RCC 7860 (cell line): ENCODE data around the gene PCDHGA4.
"Not testable (repeated sequence)": the region's sequence is repeated elsewhere in the genome, so short reads cannot be mapped to it uniquely, and the experiment has no call there.

Experiments used
- DNase-seq: peaks from one replicate; pipeline ENCODE4 v3.0.0-alpha.2; 2015; ENCODE audit warnings: low spot score
- FAIRE-seq: peaks from 2 replicates; lab custom pipeline; 2012; peaks lifted over from hg19 to GRCh38; lab: Jason Lieb, UNC

The PCDHGA4 gene

DNA sequence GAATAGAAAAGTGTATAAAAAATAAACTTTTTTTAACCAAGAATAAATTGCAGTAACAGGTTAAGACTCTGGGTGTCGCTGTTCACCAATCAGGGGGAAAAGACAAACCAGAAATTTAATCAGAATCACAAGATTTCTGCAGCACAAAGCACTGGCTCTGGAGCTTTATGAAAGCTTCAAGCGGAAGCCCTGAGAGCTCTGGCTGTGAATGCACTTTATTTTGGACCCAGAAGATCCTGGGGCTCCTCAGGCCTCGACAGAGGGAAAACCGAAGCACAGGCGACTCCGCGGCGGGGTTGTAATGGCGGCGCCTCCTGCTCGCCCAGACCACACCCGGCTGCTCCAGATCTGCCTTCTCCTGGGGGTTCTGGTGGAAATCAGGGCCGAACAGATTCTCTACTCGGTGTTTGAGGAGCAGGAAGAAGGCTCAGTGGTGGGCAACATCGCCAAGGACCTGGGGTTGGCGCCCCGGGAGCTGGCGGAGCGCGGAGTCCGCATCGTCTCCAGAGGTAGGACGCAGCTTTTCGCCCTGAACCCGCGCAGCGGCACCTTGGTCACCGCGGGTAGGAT lies at the start of gene PCDHGA4:
Gene PCDHGA4 (plus strand): TSS at position 122 of the 570 bp plus-strand sequence. CDS start 87 bp downstream, at position 209.
- DNase-seq (no peak), FAIRE-seq (no peak)

DNA sequence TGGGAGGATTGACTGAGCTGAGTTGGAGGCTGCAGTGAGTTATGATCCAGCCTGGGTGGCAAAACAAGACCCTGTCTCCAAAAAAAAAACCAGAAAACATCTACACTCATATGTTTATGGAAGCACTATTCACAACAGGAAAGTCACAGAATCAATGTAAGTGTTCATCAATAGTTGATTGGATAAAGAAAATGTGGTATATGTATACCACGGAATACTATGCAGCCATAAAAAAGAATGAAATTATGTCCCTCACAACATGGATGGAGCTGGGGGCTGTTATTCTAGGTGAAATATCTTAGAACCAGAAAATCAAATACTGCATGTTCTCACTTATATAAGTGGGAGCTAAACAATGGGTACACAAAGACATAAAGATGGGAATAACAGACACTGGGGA lies 48.2 kb upstream of the PCDHGA4 start:
- FAIRE-seq: no peak

DNA sequence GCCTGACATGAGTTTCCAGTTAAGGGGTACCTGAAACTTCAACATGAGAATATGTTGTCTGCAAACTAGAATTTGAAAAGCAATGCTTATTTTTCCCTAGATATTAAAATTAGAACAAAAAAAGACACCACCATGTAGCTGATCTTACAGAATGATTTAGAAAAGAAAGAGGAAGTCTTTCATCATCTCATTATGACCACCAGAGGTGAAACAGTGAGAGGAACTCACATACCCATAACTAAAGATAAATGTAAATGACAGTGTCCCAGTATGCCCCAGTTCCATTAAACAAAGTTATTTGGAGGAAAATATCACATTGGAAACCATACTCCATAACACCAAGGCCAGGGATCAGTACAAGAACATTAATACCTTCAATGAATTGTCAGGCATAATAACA lies 41.1 kb upstream of the PCDHGA4 start:
- FAIRE-seq: no peak
- DNase-seq: no peak

More for the DNA sequence above, 48.2 kb upstream of the PCDHGA4 start:
- no peak for DNase-seq

DNA sequence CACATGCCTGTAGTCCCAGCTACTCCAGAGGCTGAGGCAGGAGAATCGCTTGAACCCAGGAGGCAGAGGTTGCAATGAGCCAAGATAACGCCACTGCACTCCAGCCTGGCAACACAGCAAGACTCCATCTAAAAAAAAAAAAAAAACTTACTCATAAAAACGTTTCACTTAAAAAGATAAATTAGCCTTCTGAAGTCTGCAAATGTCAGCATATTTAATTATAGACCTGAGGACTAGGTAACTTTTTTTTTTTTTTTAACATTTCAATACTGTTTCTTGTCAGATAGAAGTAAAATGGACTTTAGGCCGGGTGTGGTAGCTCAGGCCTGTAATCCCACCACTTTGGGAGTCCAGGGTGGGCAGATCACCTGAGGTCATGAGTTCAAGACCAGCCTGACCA lies 37.9 kb upstream of the PCDHGA4 start:
- FAIRE-seq, DNase-seq: not testable (repeated sequence)

DNA sequence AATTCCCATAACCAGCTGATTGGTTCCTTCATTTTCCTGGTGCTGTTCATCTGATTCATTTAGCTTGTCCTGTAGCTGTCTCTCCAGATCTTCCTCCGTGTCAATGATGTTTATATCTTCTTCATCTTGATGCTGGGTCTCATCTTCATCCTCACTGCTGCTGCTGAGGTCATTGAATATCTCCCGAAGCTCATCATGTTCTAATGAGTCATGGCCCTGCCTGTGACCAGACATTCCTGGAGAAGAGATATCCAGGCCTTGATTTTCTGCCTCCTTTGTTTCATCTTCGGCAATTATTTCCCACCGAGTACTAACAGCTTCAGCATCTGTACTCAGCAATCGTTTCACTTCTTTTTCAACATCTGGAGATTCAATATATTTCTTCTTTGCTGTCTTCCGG lies 35.6 kb upstream of the PCDHGA4 start:
- DNase-seq: no peak
- FAIRE-seq: no peak

DNA sequence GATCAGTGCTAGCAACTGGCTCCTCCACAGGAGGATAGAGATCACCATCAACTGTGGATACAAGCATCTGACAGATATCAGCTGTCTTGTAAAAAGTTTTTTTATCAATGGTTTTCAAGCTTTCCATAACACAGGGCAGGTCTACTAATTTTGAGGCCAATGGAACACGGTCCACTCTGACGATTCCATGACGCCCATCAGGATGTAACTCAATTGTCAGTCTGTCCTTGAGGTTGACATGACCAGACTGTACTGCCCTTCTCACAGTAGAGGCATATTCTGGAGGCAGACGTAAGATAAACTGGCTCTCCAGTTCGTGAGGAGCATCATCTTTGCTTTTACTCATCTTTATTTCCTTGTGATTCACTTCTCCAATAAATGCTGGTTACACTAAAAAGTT lies 35.1 kb upstream of the PCDHGA4 start:
- FAIRE-seq (no peak), DNase-seq (no peak)

DNA sequence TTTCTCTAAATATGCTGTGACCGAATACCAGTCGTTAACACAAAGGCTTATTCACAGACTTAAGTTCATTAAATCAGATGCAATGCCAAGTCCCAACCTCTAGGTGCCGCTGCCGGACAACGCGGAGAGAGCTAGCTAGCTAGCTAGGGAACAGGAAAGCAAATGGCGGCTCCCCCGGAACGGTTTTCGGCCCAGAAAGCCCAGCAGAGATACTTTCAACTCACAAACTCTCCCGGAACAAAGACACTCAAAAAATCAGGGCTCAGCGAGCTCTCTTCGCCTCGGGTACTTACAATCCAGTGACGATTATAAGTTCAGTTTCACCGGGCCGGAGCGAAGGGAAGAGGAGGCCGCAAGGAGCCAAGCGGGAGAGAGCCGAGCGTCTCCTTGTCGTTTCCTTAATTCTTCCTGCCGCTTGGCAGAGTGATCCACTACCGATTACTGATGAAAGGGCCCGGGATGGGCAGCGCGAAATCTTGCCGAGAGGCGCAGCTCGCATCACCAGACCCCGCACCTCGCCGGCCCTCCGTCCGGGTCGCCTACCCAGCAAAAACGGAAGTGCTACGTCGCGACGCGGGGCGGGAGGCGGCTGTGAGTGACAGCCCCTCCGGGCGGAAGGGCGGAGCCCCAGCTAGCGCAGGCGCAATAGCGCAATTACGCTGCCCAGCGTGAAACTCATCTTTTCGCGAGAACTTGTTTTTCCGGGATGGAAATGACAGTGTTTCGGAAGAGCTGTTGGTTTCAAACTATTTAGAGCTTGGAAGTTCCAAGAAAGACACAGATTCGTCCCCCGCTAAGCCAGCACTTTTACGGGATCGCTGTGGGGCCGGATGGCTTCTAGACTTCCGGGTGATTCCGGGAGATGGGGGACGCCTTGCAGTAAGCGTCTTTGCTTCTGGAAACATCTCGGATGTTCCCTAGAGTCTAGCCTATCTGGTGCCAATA lies 34.3 kb upstream of the PCDHGA4 start, which contains the start of gene TAF7:
Gene TAF7 (minus strand): TSS at position 560 of the 945 bp plus-strand sequence. CDS start 740 bp downstream, outside the sequence.
- FAIRE-seq (peak; percentile 72), DNase-seq (peak; percentile 84)

DNA sequence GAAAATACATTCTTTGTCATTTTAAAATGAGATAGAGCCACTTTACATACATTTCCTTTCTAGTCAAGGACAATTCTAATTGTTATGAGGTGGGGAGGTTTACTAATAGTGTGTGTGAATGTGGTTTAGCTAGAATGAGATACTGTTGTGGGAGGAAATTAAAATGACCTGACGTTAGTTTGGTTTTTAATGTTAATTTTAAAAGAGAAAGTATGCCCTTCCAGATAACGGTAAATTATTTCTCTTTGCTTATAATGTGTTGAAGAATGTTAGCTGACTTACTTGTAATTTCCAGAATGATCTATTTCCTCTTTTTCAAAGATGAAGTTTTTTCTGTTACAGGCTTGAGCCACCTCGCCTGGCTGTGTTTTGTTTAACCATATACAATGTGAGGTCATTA lies 32.6 kb upstream of the PCDHGA4 start:
- DNase-seq (no peak), FAIRE-seq (no peak)

DNA sequence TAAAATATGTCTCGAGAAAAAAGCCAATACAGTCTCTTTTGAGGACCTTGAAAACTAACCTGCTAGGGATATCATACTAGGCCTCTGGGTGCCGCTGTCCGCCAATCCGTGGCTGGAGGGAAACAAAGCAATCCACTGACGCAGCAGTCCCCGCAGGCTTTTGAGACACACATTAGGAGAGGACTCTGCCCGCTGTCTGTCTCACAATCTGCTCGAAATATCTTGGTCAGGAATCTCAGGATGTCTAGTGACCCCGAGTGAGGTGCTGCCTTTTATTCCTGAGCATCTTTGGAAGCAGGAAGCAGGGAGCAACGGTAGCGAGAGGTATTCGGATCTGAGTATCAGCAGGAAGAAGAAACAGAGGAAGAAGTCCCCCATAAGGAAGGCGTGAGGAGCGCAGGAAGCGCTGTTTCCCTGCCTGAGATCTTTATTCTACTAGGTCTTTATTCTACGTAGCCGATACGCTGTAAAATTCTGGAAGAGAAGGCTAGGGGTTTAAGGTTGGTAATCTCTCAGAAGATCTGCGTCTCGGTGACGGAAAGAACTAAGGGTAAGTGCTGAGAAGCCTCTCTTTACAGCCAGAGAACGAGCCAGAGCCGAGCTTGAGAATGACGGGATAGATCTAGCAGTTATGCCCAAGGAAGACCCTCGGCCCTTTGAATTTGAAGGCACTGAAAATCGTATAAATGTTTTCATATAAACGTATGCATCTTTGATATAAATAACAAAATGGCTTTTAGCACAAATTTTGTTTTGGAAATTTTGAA lies 28.6 kb upstream of the PCDHGA4 start:
- FAIRE-seq (no peak), DNase-seq (no peak)

DNA sequence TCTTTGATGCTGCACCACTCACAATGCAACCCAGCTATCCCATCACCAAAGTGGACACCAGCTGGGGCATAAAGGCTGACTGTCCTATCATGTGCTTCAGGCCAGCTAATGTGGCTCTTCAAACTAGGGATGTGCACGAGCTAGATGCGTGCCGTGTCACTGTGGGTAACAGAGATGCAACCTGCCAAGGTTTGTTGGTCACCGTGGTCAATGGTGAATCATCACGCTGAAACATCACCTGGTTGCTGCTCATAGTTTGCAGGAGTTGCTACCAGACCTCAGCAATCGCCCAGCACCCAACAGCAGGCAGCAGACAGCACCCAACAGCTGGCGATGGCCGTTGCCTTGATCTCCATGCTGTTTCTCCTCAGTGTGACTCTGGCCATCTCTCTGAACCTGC lies 26.6 kb upstream of the PCDHGA4 start:
- DNase-seq: no peak
- no peak for FAIRE-seq

DNA sequence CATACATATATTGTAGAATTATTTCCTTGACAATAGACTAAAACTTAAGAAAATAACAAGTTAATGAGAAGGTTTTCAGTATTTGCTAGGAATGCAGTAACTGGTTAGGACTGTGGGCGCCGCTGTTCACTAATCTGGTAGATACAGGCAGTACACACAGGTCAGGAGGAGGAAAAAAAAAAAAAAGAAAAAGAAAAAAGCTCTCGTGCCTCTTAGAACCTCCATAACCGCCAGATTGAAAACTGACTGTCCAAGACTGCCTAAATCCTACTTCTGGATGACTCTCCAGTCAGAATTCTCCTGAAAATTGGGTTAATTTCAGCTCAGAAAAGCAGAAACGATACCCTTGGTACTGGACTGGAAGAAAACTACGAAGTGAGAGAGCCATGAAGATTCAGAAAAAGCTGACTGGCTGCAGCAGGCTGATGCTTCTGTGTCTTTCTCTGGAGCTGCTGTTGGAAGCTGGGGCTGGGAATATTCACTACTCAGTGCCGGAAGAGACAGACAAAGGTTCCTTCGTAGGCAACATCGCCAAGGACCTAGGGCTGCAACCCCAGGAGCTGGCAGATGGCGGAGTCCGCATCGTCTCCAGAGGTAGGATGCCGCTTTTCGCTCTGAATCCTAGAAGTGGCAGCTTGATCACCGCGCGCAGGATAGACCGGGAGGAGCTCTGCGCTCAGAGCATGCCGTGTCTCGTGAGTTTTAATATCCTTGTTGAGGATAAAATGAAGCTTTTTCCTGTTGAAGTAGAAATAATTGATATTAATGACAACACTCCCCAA lies 24.3 kb upstream of the PCDHGA4 start, which contains the start of gene PCDHGA1:
Gene PCDHGA1 (plus strand): TSS at position 216 of the 782 bp plus-strand sequence.
- FAIRE-seq: no peak

DNA sequence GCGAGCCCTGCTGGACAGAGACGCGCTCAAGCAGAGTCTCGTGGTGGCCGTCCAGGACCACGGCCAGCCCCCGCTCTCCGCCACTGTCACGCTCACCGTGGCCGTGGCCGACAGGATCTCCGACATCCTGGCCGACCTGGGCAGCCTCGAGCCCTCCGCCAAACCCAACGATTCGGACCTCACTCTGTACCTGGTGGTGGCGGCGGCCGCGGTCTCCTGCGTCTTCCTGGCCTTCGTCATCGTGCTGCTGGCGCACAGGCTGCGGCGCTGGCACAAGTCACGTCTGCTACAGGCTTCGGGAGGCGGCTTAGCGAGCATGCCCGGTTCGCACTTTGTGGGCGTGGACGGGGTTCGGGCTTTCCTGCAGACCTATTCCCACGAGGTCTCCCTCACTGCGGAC lies 22.2 kb upstream of the PCDHGA4 start:
- not testable (repeated sequence) for FAIRE-seq

More for the DNA sequence above, 24.3 kb upstream of the PCDHGA4 start, which contains the start of gene PCDHGA1:
- no peak for DNase-seq

DNA sequence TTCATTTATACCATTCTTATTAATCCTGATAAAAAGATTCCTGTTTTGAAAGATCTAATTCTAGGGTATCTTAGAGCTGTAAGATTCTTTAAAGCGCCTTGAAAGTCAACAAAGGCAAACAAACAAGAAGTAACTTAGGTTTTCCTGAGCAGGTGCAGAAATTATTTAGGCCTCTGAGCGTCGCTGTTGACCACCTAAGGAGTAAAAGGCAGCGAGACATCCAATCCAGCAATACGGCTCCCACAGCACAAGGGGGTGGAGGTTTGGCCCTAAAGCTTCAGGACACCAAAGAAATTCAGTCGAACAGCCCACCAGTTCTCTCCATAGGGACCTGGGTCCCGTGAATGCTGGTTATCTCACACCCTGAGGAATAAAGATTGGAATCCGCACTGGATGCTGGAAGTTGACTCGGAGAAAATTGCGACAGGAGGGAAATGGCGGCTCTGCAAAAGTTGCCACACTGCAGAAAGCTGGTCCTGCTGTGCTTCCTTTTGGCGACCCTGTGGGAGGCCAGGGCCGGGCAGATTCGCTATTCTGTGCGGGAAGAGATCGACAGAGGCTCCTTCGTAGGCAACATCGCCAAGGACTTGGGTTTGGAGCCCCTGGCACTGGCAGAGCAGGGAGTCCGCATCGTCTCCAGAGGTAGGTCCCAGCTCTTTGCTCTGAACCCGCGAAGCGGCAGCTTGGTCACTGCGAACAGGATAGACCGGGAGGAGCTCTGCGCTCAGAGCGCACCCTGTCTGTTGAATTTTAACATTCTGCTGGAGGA lies 16.1 kb upstream of the PCDHGA4 start, which contains the start of gene PCDHGA2:
Gene PCDHGA2 (plus strand): TSS at position 223 of the 769 bp plus-strand sequence.
- DNase-seq: no peak
- no peak for FAIRE-seq

More for the DNA sequence above, 22.2 kb upstream of the PCDHGA4 start:
- not testable (repeated sequence) for DNase-seq

DNA sequence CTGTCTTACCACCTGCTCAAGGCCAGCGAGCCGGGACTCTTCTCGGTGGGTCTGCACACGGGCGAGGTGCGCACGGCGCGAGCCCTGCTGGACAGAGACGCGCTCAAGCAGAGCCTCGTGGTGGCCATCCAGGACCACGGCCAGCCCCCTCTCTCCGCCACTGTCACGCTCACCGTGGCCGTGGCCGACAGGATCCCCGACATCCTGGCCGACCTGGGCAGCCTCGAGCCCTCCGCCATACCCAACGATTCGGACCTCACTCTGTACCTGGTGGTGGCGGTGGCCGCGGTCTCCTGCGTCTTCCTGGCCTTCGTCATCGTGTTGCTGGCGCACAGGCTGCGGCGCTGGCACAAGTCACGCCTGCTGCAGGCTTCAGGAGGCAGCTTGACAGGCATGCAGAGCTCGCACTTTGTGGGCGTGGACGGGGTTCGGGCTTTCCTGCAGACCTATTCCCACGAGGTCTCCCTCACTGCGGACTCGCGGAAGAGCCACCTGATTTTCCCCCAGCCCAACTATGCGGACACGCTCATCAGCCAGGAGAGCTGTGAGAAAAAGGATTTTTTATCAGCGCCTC lies 14.0 kb upstream of the PCDHGA4 start:
- DNase-seq, FAIRE-seq: not testable (repeated sequence)

DNA sequence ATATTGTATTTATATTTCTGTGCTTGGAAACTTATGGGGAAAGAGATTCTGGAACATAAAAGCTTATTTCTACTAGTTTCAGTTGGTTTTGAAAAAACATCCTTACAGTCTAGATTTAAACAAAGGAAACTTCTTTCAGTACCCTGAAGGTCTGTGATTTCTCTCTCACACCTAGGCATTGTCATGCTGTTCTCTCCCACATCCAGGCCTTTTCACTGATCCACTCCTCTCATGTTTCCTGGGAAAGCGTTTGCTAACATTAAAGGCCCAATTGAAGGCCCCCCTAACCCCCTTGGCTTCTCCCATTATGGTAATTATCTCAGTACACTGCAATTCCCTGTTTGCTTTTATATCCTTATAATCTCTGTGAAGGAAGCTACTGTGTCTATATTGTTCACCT lies 12.0 kb upstream of the PCDHGA4 start:
- DNase-seq (no peak), FAIRE-seq (no peak)

DNA sequence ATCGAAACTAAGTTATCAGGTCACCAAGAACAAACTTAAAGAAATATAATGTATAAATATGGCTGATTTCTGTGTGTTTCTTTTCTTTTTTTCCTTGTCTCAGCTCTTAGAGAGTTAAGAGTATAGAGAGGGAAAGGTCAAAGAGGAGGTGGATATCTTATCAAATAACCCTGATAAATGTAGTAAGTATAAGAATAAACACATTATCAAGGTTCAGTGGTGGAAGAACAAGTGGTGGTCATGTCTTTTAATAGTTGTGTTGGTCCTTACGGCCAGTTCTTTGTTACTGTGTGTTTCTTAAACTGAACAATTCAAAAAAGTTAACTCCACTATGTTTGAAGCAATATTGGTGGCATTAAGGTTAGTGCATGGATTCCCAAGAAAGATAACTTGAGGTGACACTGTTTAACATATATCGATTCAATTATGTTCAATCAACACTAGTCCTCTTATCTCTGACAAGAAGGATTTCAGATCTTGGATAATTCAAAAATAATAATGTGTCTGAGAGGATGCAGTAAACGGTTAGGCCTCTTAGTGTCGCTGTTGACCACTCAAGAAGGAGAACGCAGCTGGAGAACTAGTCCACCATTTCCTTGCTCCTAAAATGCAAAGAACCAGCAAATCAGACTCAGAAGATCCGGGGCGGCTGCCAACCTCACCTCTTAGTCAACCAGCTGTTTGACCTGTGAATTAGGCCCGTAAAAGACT lies 11.4 kb upstream of the PCDHGA4 start, which contains the start of gene PCDHGA3:
Gene PCDHGA3 (plus strand): TSS at position 588 of the 711 bp plus-strand sequence. CDS start 205 bp downstream, outside the sequence.
- FAIRE-seq (no peak), DNase-seq (no peak)

DNA sequence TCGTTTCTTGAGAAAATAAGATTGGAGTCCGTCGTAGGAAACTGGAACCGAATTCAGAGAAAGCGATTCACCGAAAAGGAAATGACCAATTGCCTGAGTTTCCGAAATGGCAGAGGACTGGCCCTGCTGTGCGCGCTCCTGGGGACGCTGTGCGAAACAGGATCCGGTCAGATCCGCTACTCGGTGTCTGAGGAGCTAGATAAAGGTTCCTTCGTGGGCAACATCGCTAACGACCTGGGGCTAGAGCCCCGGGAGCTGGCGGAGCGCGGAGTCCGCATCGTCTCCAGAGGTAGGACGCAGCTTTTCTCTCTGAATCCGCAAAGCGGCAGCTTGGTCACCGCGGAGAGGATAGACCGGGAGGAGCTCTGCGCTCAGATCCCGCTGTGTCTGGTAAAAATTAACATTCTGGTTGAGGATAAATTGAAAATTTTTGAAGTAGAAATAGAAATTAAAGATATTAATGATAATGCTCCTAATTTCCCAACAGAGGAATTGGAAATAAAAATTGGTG lies 10.8 kb upstream of the PCDHGA4 start:
- no peak for FAIRE-seq
- no peak for DNase-seq

DNA sequence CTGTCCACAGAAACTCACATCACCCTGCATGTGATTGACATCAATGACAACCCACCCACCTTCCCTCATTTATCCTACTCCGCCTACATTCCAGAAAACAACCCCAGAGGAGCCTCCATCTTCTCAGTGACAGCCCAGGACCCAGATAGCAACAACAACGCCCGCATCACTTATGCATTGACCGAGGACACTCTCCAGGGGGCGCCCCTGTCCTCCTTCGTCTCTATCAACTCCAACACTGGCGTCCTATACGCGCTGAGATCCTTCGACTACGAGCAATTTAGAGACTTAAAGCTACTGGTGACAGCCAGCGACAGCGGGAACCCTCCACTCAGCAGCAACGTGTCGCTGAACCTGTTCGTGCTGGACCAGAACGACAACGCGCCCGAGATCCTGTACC lies 9.5 kb upstream of the PCDHGA4 start:
- FAIRE-seq (no peak), DNase-seq (no peak)
